HepG2 (cell line): ENCODE data around the gene TMEM114. TPM values are rescaled to one million over a fixed set of nuclear protein-coding genes. Genes with fewer than 3 reads are reported as not detected.

Experiments used
- CAMTA2 ChIP-seq: sonication (generic); formaldehyde crosslinking; IDR thresholded peaks from 2 replicates; pipeline ENCODE4 v1.4.0; 2020; ENCODE audit warnings: mild to moderate bottlenecking, missing genetic modification reagents, borderline replicate concordance
- CEBPB ChIP-seq: IDR thresholded peaks from 2 replicates; pipeline ENCODE4 v1.6.1; 2011; ENCODE audit warnings: low read depth, low read length, improper control_type of control experiment, borderline replicate concordance
- JUND ChIP-seq: sonication (generic); formaldehyde crosslinking; IDR thresholded peaks from 2 replicates; pipeline ENCODE4 v1.8.0; 2022; ENCODE audit warnings: mild to moderate bottlenecking, missing genetic modification reagents
- MED1 ChIP-seq: sonication (generic); formaldehyde crosslinking; IDR thresholded peaks from 2 replicates; pipeline ENCODE4 v1.4.0; 2020; ENCODE audit warnings: missing genetic modification reagents
- NCOA2 ChIP-seq: sonication (generic); formaldehyde crosslinking; IDR thresholded peaks from 2 replicates; pipeline ENCODE4 v1.8.0; 2022; ENCODE audit warnings: inconsistent platforms
- PCBP2 ChIP-seq: fragments of 200-400 bp; formaldehyde crosslinking; optimal IDR thresholded peaks from 2 replicates; pipeline ENCODE3; 2018; ENCODE audit warnings: low read length, low read depth; ENCODE audit not compliant: poor library complexity, severe bottlenecking
- PLRG1 ChIP-seq: fragments of 450-650 bp; conservative IDR thresholded peaks from 2 replicates; pipeline ENCODE4 v1.6.1; 2016
- SAP130 ChIP-seq: IDR thresholded peaks from 2 replicates; pipeline ENCODE4 v1.6.1; 2016; ENCODE audit warnings: low read depth
- XRCC5 ChIP-seq: fragments of 200-400 bp; formaldehyde crosslinking; optimal IDR thresholded peaks from 2 replicates; pipeline ENCODE3; 2017; ENCODE audit warnings: mild to moderate bottlenecking, low read length
- YEATS4 ChIP-seq: sonication (generic); formaldehyde crosslinking; IDR thresholded peaks from 2 replicates; pipeline ENCODE4 v1.4.0; 2020; ENCODE audit warnings: missing genetic modification reagents, borderline replicate concordance
- ZNF484 ChIP-seq: sonication (generic); formaldehyde crosslinking; IDR thresholded peaks from 2 replicates; pipeline ENCODE4 v1.5.1; 2020; ENCODE audit warnings: mild to moderate bottlenecking, low read depth, missing genetic modification reagents, borderline replicate concordance
- ZNF775 ChIP-seq: sonication (generic); formaldehyde crosslinking; IDR thresholded peaks from 2 replicates; pipeline ENCODE4 v1.4.0; 2020; ENCODE audit warnings: missing genetic modification reagents, mild to moderate bottlenecking, moderate library complexity, borderline replicate concordance
- ZSCAN25 ChIP-seq: sonication (generic); formaldehyde crosslinking; IDR thresholded peaks from 2 replicates; pipeline ENCODE4 v1.8.0; 2022; ENCODE audit warnings: mild to moderate bottlenecking, missing genetic modification reagents
- polyA plus RNA-seq, 8 experiments: library from polyadenylated mRNA; depleted of rRNA in 3 of 8; stranded (reverse) in 7 of 8; unstranded in 1 of 8; fragments of >200 nt; fragmentation: Illumina TruSeq in 4 of 8; extraction: Trizol in 4 of 8; gene quantifications; 2 replicates each; pipeline versions ENCODE4 v1.2.1 to v1.2.3, GENCODE V29; 2011 to 2016; ENCODE audit warnings: low read depth in 4 of 8, missing spikeins in 1 of 8, mixed read lengths in 1 of 8; ENCODE audit not compliant: insufficient read depth in 1 of 8
- total RNA-seq, 5 experiments: library from RNA; depleted of rRNA; stranded (reverse); fragments of >200 nt; fragmentation: Illumina TruSeq; extraction: Trizol; gene quantifications; 2 replicates each; pipeline ENCODE4 v1.2.3, GENCODE V29; 2016; ENCODE audit warnings: low read depth in 1 of 5
- TF ChIP-seq, protein P1 (sequence below): IDR thresholded peaks from 2 replicates; pipeline ENCODE4 v1.6.1; 2016; ENCODE audit warnings: low read depth, borderline replicate concordance
- TF ChIP-seq, protein P2 (sequence below): sonication (generic); formaldehyde crosslinking; IDR thresholded peaks from 2 replicates; pipeline ENCODE4 v1.4.0; 2020; ENCODE audit warnings: missing genetic modification reagents, low read depth, mild to moderate bottlenecking, borderline replicate concordance
- TF ChIP-seq, protein P3 (sequence below): IDR thresholded peaks from 2 replicates; pipeline ENCODE4 v1.6.1; 2012; ENCODE audit warnings: low read length, improper control_type of control experiment
- TF ChIP-seq, protein P4 (sequence below): sonication (generic); formaldehyde crosslinking; conservative IDR thresholded peaks from 2 replicates; pipeline ENCODE4 v1.8.0; 2022; ENCODE audit warnings: mild to moderate bottlenecking, moderate library complexity, missing genetic modification reagents
- TF ChIP-seq, protein P5 (sequence below): sonication (generic); formaldehyde crosslinking; conservative IDR thresholded peaks from 2 replicates; pipeline ENCODE4 v1.4.0; 2020; ENCODE audit warnings: missing genetic modification reagents

Gene TMEM114
- total and polyA plus RNA-seq, 2 of the 13 experiments (the other 11 are each of a cell fraction or from before 2014, with no cell fraction given) = not detected

DNA sequence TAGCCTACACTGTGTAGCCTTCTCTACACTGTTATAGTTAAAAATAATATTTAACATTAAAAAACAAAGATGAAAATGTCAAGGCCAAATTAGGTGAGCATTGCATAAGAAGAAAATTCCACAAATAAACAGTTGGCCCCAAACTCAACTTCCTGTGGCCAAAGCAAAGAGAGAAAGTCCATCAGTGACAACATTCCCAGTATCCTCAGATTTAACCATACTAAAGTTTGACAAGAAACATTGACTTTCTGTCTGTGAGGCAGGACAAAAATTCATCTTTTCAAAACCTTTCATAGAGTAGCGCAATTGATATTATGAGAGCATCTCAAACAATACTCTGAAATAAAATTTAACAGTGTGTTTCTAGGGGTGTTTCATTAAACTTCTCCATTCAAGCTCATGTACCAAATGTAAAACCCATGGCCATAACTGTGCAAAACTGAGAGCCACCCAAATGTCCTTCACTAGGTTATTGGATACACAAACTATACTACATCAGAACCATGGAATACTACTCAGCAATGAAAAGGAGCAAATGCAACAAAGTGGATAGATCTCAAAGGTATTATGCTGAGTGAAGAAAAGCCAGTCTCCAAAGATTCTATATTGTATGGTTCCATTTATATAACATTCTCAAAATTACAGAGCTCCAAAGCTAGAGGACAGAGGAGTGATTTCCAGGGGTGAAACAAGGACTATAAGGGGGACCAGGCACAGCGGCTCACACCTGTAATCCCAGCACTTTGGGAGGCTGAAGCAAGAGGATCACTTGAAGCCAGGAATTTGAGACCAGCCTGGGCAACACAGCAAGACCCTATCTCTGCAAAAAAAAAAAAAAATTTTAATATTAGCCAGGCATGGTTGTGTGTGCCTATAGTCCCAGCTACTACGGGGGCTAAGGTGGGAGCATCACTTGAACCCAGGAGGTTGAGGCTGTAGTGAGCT lies 38.7 kb downstream of the TMEM114 start (continued):
- no peak for TF ChIP-seq ZNF484
- TF ChIP-seq YEATS4 (CRISPR knock-in tag) = peak; percentile 30; the same call in 1 of the 2 replicates
- no peak for TF ChIP-seq PLRG1
- TF ChIP-seq, protein P1, sequence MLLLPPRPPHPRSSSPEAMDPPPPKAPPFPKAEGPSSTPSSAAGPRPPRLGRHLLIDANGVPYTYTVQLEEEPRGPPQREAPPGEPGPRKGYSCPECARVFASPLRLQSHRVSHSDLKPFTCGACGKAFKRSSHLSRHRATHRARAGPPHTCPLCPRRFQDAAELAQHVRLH (CRISPR knock-in tag) = peak; percentile 8; the same call in 1 of the 2 replicates
- TF ChIP-seq CEBPB = peak; percentile 79
- no peak for TF ChIP-seq XRCC5
- peak; percentile 94 for TF ChIP-seq NCOA2 (CRISPR knock-in tag)
- no peak for TF ChIP-seq PCBP2
- TF ChIP-seq, protein P2, sequence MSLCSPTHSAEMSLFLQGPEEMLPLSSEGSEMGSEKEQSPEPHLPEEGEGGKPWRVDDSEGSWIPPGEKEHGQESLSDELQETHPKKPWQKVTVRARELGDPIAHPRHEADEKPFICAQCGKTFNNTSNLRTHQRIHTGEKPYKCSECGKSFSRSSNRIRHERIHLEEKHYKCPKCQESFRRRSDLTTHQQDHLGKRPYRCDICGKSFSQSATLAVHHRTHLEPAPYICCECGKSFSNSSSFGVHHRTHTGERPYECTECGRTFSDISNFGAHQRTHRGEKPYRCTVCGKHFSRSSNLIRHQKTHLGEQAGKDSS (CRISPR knock-in tag) = 0 out of 2 replicates have a peak, but pooled peaks have one; percentile 17
- no peak for TF ChIP-seq CAMTA2 (CRISPR knock-in tag)
- TF ChIP-seq JUND (CRISPR knock-in tag) = no peak
- TF ChIP-seq MED1 (CRISPR knock-in tag) = peak; percentile 91
- TF ChIP-seq, protein P3, sequence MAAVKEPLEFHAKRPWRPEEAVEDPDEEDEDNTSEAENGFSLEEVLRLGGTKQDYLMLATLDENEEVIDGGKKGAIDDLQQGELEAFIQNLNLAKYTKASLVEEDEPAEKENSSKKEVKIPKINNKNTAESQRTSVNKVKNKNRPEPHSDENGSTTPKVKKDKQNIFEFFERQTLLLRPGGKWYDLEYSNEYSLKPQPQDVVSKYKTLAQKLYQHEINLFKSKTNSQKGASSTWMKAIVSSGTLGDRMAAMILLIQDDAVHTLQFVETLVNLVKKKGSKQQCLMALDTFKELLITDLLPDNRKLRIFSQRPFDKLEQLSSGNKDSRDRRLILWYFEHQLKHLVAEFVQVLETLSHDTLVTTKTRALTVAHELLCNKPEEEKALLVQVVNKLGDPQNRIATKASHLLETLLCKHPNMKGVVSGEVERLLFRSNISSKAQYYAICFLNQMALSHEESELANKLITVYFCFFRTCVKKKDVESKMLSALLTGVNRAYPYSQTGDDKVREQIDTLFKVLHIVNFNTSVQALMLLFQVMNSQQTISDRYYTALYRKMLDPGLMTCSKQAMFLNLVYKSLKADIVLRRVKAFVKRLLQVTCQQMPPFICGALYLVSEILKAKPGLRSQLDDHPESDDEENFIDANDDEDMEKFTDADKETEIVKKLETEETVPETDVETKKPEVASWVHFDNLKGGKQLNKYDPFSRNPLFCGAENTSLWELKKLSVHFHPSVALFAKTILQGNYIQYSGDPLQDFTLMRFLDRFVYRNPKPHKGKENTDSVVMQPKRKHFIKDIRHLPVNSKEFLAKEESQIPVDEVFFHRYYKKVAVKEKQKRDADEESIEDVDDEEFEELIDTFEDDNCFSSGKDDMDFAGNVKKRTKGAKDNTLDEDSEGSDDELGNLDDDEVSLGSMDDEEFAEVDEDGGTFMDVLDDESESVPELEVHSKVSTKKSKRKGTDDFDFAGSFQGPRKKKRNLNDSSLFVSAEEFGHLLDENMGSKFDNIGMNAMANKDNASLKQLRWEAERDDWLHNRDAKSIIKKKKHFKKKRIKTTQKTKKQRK = no peak
- no peak for TF ChIP-seq ZNF775 (CRISPR knock-in tag)
- TF ChIP-seq, protein P4, sequence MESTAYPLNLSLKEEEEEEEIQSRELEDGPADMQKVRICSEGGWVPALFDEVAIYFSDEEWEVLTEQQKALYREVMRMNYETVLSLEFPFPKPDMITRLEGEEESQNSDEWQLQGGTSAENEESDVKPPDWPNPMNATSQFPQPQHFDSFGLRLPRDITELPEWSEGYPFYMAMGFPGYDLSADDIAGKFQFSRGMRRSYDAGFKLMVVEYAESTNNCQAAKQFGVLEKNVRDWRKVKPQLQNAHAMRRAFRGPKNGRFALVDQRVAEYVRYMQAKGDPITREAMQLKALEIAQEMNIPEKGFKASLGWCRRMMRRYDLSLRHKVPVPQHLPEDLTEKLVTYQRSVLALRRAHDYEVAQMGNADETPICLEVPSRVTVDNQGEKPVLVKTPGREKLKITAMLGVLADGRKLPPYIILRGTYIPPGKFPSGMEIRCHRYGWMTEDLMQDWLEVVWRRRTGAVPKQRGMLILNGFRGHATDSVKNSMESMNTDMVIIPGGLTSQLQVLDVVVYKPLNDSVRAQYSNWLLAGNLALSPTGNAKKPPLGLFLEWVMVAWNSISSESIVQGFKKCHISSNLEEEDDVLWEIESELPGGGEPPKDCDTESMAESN (CRISPR knock-in tag) = peak; percentile 69; the same call in 1 of the 2 replicates
- TF ChIP-seq SAP130 (CRISPR knock-in tag) = peak; percentile 34
- TF ChIP-seq, protein P5, sequence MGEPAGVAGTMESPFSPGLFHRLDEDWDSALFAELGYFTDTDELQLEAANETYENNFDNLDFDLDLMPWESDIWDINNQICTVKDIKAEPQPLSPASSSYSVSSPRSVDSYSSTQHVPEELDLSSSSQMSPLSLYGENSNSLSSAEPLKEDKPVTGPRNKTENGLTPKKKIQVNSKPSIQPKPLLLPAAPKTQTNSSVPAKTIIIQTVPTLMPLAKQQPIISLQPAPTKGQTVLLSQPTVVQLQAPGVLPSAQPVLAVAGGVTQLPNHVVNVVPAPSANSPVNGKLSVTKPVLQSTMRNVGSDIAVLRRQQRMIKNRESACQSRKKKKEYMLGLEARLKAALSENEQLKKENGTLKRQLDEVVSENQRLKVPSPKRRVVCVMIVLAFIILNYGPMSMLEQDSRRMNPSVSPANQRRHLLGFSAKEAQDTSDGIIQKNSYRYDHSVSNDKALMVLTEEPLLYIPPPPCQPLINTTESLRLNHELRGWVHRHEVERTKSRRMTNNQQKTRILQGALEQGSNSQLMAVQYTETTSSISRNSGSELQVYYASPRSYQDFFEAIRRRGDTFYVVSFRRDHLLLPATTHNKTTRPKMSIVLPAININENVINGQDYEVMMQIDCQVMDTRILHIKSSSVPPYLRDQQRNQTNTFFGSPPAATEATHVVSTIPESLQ (CRISPR knock-in tag) = no peak
- TF ChIP-seq ZSCAN25 (CRISPR knock-in tag) = no peak
